GM12878 (cell line): Measurements from ENCODE around the gene ITGAV.

Experiments used
- BCLAF1 ChIP-seq: fragments of 450-650 bp; IDR thresholded peaks from 2 replicates; pipeline ENCODE4 v1.6.1; 2017; ENCODE audit warnings: antibody characterized with exemption, mild to moderate bottlenecking, moderate library complexity
- CTCF ChIP-seq, 3 experiments: IDR thresholded peaks in 2 of 3; conservative IDR thresholded peaks in 1 of 3; 2 replicates each; pipeline ENCODE4 v1.5.1; 2011; ENCODE audit warnings: low read depth in 3 of 3, low read length in 3 of 3, mild to moderate bottlenecking in 3 of 3, control low read depth in 2 of 3, moderate library complexity in 2 of 3, inconsistent platforms in 1 of 3, mixed read lengths in 1 of 3; ENCODE audit not compliant: control insufficient read depth in 2 of 3, insufficient read depth in 1 of 3; ENCODE audit errors: extremely low read depth in 1 of 3
- JUND ChIP-seq: IDR thresholded peaks from 2 replicates; pipeline ENCODE4 v1.6.1; 2012; ENCODE audit warnings: low read depth, mild to moderate bottlenecking, low read length, improper control_type of control experiment, moderate library complexity
- MTA3 ChIP-seq: IDR thresholded peaks from 2 replicates; pipeline ENCODE4 v1.6.1; 2012; ENCODE audit warnings: low read length, inconsistent platforms, borderline replicate concordance
- MXI1 ChIP-seq: fragments of 150-350 bp; IDR thresholded peaks from 2 replicates; pipeline ENCODE4 v1.6.1; 2011; ENCODE audit warnings: low read depth, mild to moderate bottlenecking, inconsistent platforms, low read length, improper control_type of control experiment
- NFIC ChIP-seq: IDR thresholded peaks from 2 replicates; pipeline ENCODE4 v1.6.1; 2012; ENCODE audit warnings: low read depth, mild to moderate bottlenecking, inconsistent platforms, low read length, moderate library complexity
- POLR2A ChIP-seq: IDR thresholded peaks from 2 replicates; pipeline ENCODE4 v1.6.1; 2011; ENCODE audit warnings: low read depth, mild to moderate bottlenecking, low read length
- REST ChIP-seq: IDR thresholded peaks from 2 replicates; pipeline ENCODE4 v1.6.1; 2012; ENCODE audit warnings: mild to moderate bottlenecking, low read depth, low read length
- SMC3 ChIP-seq: IDR thresholded peaks from 2 replicates; pipeline ENCODE4 v1.6.1; 2011; ENCODE audit warnings: low read length, improper control_type of control experiment, borderline replicate concordance
- TCF3 ChIP-seq: IDR thresholded peaks from 2 replicates; pipeline ENCODE4 v1.6.1; 2012; ENCODE audit warnings: low read depth, mild to moderate bottlenecking, low read length, borderline replicate concordance; ENCODE audit not compliant: insufficient read depth
- ZZZ3 ChIP-seq: IDR thresholded peaks from 2 replicates; pipeline ENCODE4 v1.6.1; 2011; ENCODE audit warnings: low read depth; ENCODE audit not compliant: control insufficient read depth, insufficient read length

GRCh38 chr2:186558512-186559276, 31.2 kb upstream of the ITGAV start:
- TF ChIP-seq BCLAF1 (no peak), MTA3 (no peak), NFIC (no peak), CTCF (IDR thresholded peaks at IDR 0.05 in 2 of 3, conservative IDR thresholded peaks at IDR 0.05 in 1 of 3; ENCODE audit: control insufficient read depth in 2 of 3, extremely low read depth in 1 of 3, insufficient read depth in 1 of 3, low read depth in 3 of 3, low read length in 3 of 3) (no peak), TCF3 (no peak), POLR2A (no peak), MXI1 (no peak), JUND (no peak), REST (no peak), SMC3 (no peak), ZZZ3 (no peak)
